HEK293T (cell line): Measurements from ENCODE around the gene RPS6KA1.
"Not testable (repeated sequence)": the region's sequence is repeated elsewhere in the genome, so short reads cannot be mapped to it uniquely, and the experiment has no call there.

Experiments used
- BHLHE40 ChIP-seq: fragments of 450-650 bp; IDR thresholded peaks from 2 replicates; pipeline ENCODE4 v1.6.1; 2016; ENCODE audit warnings: mild to moderate bottlenecking, moderate library complexity, borderline replicate concordance
- ELF4 ChIP-seq: fragments of 450-650 bp; IDR thresholded peaks from 2 replicates; pipeline ENCODE4 v1.6.1; 2017; ENCODE audit warnings: antibody characterized with exemption
- FOXA1 ChIP-seq: fragments of 450-650 bp; IDR thresholded peaks from 2 replicates; pipeline ENCODE4 v1.6.1; 2016; ENCODE audit warnings: mild to moderate bottlenecking
- FOXK2 ChIP-seq: fragments of 450-650 bp; IDR thresholded peaks from 2 replicates; pipeline ENCODE4 v1.6.1; 2016; ENCODE audit warnings: mild to moderate bottlenecking
- FOXM1 ChIP-seq: fragments of 450-650 bp; IDR thresholded peaks from 2 replicates; pipeline ENCODE4 v1.6.1; 2017; ENCODE audit warnings: mild to moderate bottlenecking, borderline replicate concordance
- NFRKB ChIP-seq: fragments of 450-650 bp; IDR thresholded peaks from 2 replicates; pipeline ENCODE4 v1.6.1; 2016; ENCODE audit warnings: mild to moderate bottlenecking, moderate library complexity
- PKNOX1 ChIP-seq: fragments of 450-650 bp; IDR thresholded peaks from 2 replicates; pipeline ENCODE4 v1.6.1; 2016
- SP1 ChIP-seq: fragments of 450-650 bp; IDR thresholded peaks from 2 replicates; pipeline ENCODE4 v1.6.1; 2017
- SUZ12 ChIP-seq: fragments of 450-650 bp; IDR thresholded peaks from 2 replicates; pipeline ENCODE4 v1.6.1; 2016; ENCODE audit warnings: mild to moderate bottlenecking
- TARDBP ChIP-seq: fragments of 450-650 bp; IDR thresholded peaks from 2 replicates; pipeline ENCODE4 v1.6.1; 2016
- ZNF384 ChIP-seq: fragments of 450-650 bp; IDR thresholded peaks from 2 replicates; pipeline ENCODE4 v1.6.1; 2016

- not testable (repeated sequence) for TF ChIP-seq SP1, FOXK2, FOXM1, ZNF384, BHLHE40, ELF4, SUZ12, PKNOX1, TARDBP, NFRKB, FOXA1
Measured at GRCh38 chr1:26515836-26516235, 13.7 kb upstream of the RPS6KA1 start.
